ENCODE results near the gene CERS6.
"Not testable (repeated sequence)": the region's sequence is repeated elsewhere in the genome, so short reads cannot be mapped to it uniquely, and the experiment has no call there.

Gene CERS6

GRCh38 chr2:168742258-168742932 is 286.3 kb downstream of the CERS6 start:
- no peak for DNase-seq

GRCh38 chr2:168744844-168745243 is 288.8 kb downstream of the CERS6 start:
- DNase-seq, result no peak

GRCh38 chr2:168748461-168748860 is 292.4 kb downstream of the CERS6 start:
- DNase-seq, result no peak

- no peak for DNase-seq
Observed at GRCh38 chr2:168749297-168749696, 293.2 kb downstream of the CERS6 start.

- no peak for DNase-seq
Observed at GRCh38 chr2:168751104-168751740, 295.1 kb downstream of the CERS6 start.

- DNase-seq, result no peak
Observed at GRCh38 chr2:168752361-168752760, 296.3 kb downstream of the CERS6 start.

- DNase-seq, result no peak
Observed at GRCh38 chr2:168753765-168754329, 297.8 kb downstream of the CERS6 start.

- DNase-seq, result no peak
Observed at GRCh38 chr2:168757223-168757622, 301.2 kb downstream of the CERS6 start.

GRCh38 chr2:168758970-168759820 is 303.1 kb downstream of the CERS6 start:
- no peak for DNase-seq

GRCh38 chr2:168765401-168765800 is 309.3 kb downstream of the CERS6 start:
- DNase-seq, result no peak

GRCh38 chr2:168766600-168766999 is 310.5 kb downstream of the CERS6 start:
- no peak for DNase-seq

GRCh38 chr2:168767258-168767657 is 311.2 kb downstream of the CERS6 start:
- no peak for DNase-seq

GRCh38 chr2:168768357-168768756 is 312.3 kb downstream of the CERS6 start:
- not testable (repeated sequence) for DNase-seq

- DNase-seq, result no peak
Observed at GRCh38 chr2:168770796-168771195, 314.7 kb downstream of the CERS6 start.

GRCh38 chr2:168772704-168773103 is 316.6 kb downstream of the CERS6 start:
- no peak for DNase-seq

GRCh38 chr2:168773128-168773527 is 317.1 kb downstream of the CERS6 start:
- DNase-seq, result no peak

GRCh38 chr2:168773719-168774521 is 317.8 kb downstream of the CERS6 start:
- DNase-seq, result no peak

- DNase-seq, result no peak
Observed at GRCh38 chr2:168775837-168776236, 319.8 kb downstream of the CERS6 start.

- DNase-seq, result no peak
Observed at GRCh38 chr2:168780669-168781071, 324.6 kb downstream of the CERS6 start.

GRCh38 chr2:168781191-168781817 is 325.2 kb downstream of the CERS6 start:
- no peak for DNase-seq

- DNase-seq, result no peak
Observed at GRCh38 chr2:168782271-168782670, 326.2 kb downstream of the CERS6 start.

- DNase-seq, result no peak
Observed at GRCh38 chr2:168784993-168785392, 328.9 kb downstream of the CERS6 start.
